HG03342 (cell line): ENCODE results near the gene HTR3C.

ENCODE experiments used
- ATAC-seq: cut with Tn5 transposase; IDR thresholded peaks from one replicate; pipeline ENCODE4 v1.9.1; 2021; ENCODE audit warnings: mild to moderate bottlenecking, moderate library complexity; ENCODE audit not compliant: unreplicated experiment

Gene HTR3C

GRCh38 chr3:184082034-184082433 is 29.2 kb downstream of the HTR3C start:
- ATAC-seq: no peak

- ATAC-seq: no peak
Observed at GRCh38 chr3:184082465-184082864, 29.6 kb downstream of the HTR3C start.

DNA sequence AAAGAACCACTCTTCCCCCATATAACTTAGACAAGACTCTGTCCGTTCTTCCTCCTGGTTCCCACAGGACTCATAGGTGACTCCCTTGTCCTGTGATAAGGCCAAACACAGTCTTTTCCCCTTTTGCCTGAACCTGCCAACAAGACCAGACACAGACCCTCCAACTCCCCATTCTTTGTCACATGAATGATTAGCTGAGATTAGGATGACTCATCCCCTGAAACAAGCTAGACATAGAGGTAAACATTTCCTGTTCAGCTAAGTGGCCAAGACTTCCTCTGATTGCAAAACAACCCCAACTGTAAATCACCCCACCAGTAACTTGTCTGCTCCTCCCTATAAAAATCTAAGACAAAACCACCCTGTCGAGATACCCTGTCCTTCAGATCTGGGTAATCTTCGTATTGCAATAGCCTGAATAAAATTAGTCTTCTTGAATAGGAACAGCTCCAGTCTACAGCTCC is 32.6 kb downstream of the HTR3C start:
- no peak for ATAC-seq

DNA sequence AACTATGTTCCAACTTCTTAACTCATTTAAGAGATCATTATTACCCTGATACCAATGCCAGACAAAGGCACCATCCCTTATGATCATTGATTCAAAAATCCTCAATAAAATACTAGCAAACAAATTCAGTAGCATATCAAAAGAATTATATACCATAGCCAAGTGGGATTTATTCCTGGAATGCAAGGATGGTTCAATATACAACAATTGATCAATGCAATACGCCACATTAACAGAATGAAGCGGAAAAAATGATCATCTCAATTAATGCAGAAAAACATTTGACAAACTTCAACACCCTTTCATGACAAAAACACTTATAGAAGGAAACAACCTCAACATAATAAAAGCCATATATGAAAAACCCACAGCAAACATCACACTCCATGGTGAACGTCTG is 39.4 kb downstream of the HTR3C start:
- no peak for ATAC-seq

- no peak for ATAC-seq
Observed at GRCh38 chr3:184096811-184097383, 44.0 kb downstream of the HTR3C start, which contains the start of gene HTR3E. Gene HTR3E, plus strand, starts transcription at chr3:184097064. Its CDS starts 466 bp downstream, at chr3:184097530.

DNA sequence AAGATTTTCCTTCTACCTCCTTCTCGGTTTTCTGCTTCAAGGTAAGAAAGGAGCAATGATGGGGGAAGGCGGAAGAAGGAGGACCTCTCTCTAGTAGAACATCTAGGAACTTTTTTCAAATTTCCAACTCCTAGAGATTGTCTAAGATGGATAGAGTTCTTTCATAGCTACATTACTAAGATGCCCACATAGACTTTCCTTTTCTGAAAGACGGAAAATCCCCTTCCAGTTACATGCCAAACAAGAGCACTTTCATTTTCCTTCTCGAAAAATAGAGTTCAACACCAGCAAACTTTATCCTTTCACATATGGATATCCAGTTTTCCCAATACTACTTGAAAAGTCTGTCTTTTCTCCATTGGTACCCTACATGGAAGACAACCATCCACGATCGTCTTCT is 44.7 kb downstream of the HTR3C start:
- ATAC-seq: no peak

DNA sequence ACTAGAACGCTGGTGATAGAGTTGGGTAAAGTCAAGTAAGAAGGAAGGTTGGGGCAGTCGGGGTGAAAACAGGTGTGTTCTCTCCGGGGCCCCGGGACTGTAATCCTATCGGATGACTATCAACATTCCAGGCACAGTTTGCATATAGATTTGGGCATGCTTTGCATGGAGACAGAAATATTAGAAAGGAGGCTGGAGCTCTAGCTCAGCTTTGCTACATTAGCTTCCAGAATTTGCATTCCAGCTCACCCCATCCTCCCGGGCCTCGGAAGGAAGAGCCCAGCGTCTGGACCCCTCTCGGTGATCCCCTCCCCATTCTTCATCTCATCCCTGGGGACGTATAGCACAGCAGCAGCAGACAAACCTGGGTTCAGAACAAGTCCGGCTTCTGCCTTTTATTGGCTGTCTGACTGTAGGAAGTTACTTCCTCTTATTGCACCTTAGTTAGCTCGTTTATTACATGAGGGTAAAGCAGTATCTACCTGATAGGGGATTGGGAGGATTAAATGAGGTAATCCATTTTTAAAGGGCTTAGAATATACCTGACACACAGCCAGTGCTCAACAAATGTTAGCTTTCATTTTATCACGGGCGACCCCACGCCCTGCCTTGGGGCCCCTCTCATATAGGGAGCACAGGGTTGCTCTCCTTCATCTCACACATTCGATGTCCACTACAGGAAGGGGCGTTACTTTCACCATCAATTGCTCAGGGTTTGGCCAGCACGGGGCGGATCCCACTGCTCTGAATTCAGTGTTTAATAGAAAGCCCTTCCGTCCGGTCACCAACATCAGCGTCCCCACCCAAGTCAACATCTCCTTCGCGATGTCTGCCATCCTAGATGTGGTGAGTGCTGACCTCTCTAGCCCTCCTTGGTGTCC is 47.2 kb downstream of the HTR3C start:
- no peak for ATAC-seq
